Activated naive CD4-positive, alpha-beta T cell treated with anti-CD3 and anti-CD28 coated beads for 36 hours (primary cell): ENCODE data around the gene SLC45A2. TPM values are rescaled to one million over a fixed set of nuclear protein-coding genes. Genes with fewer than 3 reads are reported as not detected.
"Not testable (repeated sequence)": the region's sequence is repeated elsewhere in the genome, so short reads cannot be mapped to it uniquely, and the experiment has no call there.

Experiments used
- CTCF ChIA-PET: fragments of 350-600 bp; sonication (Branson Sonifier 250); formaldehyde crosslinking; loops from one replicate; lab custom pipeline; 2021; ENCODE audit warnings: antibody characterized with exemption; lab: Charles Lee
- DNase-seq: peaks from one replicate; pipeline ENCODE4 v3.0.0-alpha.2; 2020
- H3K27ac Mint-ChIP-seq: one replicate; pipeline ENCODE4 v1.8.0; 2021; ENCODE audit warnings: mild to moderate bottlenecking, mixed read lengths
- H3K27me3 Mint-ChIP-seq: one replicate; pipeline ENCODE4 v1.8.0; 2021; ENCODE audit warnings: low read depth, mixed read lengths
- H3K36me3 Mint-ChIP-seq: one replicate; pipeline ENCODE4 v1.8.0; 2021; ENCODE audit warnings: low read depth, mixed read lengths
- H3K4me1 Mint-ChIP-seq: one replicate; pipeline ENCODE4 v1.8.0; 2021; ENCODE audit warnings: low read depth, mixed read lengths
- H3K4me3 Mint-ChIP-seq: one replicate; pipeline ENCODE4 v1.8.0; 2021; ENCODE audit warnings: mild to moderate bottlenecking, moderate library complexity, mixed read lengths
- H3K9me3 Mint-ChIP-seq: one replicate; pipeline ENCODE4 v1.8.0; 2021; ENCODE audit warnings: mixed read lengths
- intact Hi-C: fragments of 100-400 bp; cut with micrococcal nuclease; formaldehyde crosslinking; loops from one replicate; pipeline ENCODE4 v1.15.1; 2023
- total RNA-seq, 2 experiments: library from RNA; stranded (reverse); gene quantifications; one replicate each; pipeline ENCODE4 v1.2.3, GENCODE V29; 2021

The SLC45A2 gene
- total RNA-seq: not detected

- intact Hi-C loops: no loop called here
- H3K27me3 Mint-ChIP-seq: no peaks in the 10 kb centered on the region
- H3K4me1 Mint-ChIP-seq: no peaks in the 10 kb centered on the region
- no peak within 1 kb of the TSS for H3K27ac Mint-ChIP-seq
- CTCF ChIA-PET: interaction anchor here (1.4 kb wide), 1 partner anchor 13 kb away, joined by 3 read pairs; no protein-coding TSS in a partner anchor
- H3K9me3 Mint-ChIP-seq: no peaks in the 10 kb centered on the region
- no peak for DNase-seq
- H3K36me3 Mint-ChIP-seq: peaks cover 10% of the 10 kb centered on the region
- H3K4me3 Mint-ChIP-seq: no peak within 1 kb of the TSS
Observed at GRCh38 chr5:33984671-33985124, at the start of gene SLC45A2. Gene SLC45A2, minus strand, starts transcription at chr5:33984693. Its CDS starts 110 bp downstream, at chr5:33984583.

GRCh38 chr5:34031966-34032365 lies 47.5 kb upstream of the SLC45A2 start:
- H3K9me3 Mint-ChIP-seq: no peaks in the 10 kb centered on the region
- H3K27me3 Mint-ChIP-seq: no peaks in the 10 kb centered on the region
- CTCF ChIA-PET: no interaction called here
- intact Hi-C loops: no loop called here
- H3K4me3 Mint-ChIP-seq: no peak overlapping the region
- no peaks in the 10 kb centered on the region for H3K4me1 Mint-ChIP-seq
- peaks cover 11% of the 10 kb centered on the region for H3K36me3 Mint-ChIP-seq
- no peak for DNase-seq
- no peak overlapping the region for H3K27ac Mint-ChIP-seq

- Mint-ChIP-seq H3K27ac (no peak overlapping the region), H3K9me3 (no peaks in the 10 kb centered on the region), H3K4me1 (no peaks in the 10 kb centered on the region), H3K36me3 (peaks cover 13% of the 10 kb centered on the region), H3K27me3 (no peaks in the 10 kb centered on the region), H3K4me3 (no peak overlapping the region)
- DNase-seq: no peak
- CTCF ChIA-PET: no interaction called here
- intact Hi-C loops: no loop called here
Observed at GRCh38 chr5:34031117-34031516, 46.6 kb upstream of the SLC45A2 start.

GRCh38 chr5:34030585-34030984 lies 46.1 kb upstream of the SLC45A2 start:
- H3K9me3 Mint-ChIP-seq, CTCF ChIA-PET, intact Hi-C loops, H3K4me3 Mint-ChIP-seq, H3K27me3 Mint-ChIP-seq, DNase-seq, H3K4me1 Mint-ChIP-seq, H3K27ac Mint-ChIP-seq: not testable (repeated sequence)
- peaks cover 12% of the 10 kb centered on the region for H3K36me3 Mint-ChIP-seq

- Mint-ChIP-seq H3K4me3 (no peak overlapping the region), H3K36me3 (peaks cover 12% of the 10 kb centered on the region), H3K4me1 (no peaks in the 10 kb centered on the region), H3K27me3 (no peaks in the 10 kb centered on the region), H3K9me3 (no peaks in the 10 kb centered on the region), H3K27ac (no peak overlapping the region)
- CTCF ChIA-PET: no interaction called here
- intact Hi-C loops: no loop called here
- no peak for DNase-seq
Observed at GRCh38 chr5:34030048-34030447, 45.6 kb upstream of the SLC45A2 start.

GRCh38 chr5:34028349-34028748 lies 43.9 kb upstream of the SLC45A2 start:
- no peak overlapping the region for H3K4me3 Mint-ChIP-seq
- peaks cover 9% of the 10 kb centered on the region for H3K36me3 Mint-ChIP-seq
- no peak overlapping the region for H3K27ac Mint-ChIP-seq
- no peak for DNase-seq
- no peaks in the 10 kb centered on the region for H3K27me3 Mint-ChIP-seq
- H3K4me1 Mint-ChIP-seq: peaks cover under 1% of the 10 kb centered on the region
- CTCF ChIA-PET: no interaction called here
- intact Hi-C loops: no loop called here
- H3K9me3 Mint-ChIP-seq: no peaks in the 10 kb centered on the region

- Mint-ChIP-seq H3K27ac (no peak overlapping the region), H3K9me3 (no peaks in the 10 kb centered on the region), H3K4me1 (peaks cover 18% of the 10 kb centered on the region), H3K36me3 (peaks cover 12% of the 10 kb centered on the region), H3K27me3 (no peaks in the 10 kb centered on the region), H3K4me3 (no peak overlapping the region)
- intact Hi-C loops: no loop called here
- CTCF ChIA-PET: no interaction called here
- no peak for DNase-seq
Observed at GRCh38 chr5:34026089-34026761, 41.7 kb upstream of the SLC45A2 start.

- Mint-ChIP-seq H3K9me3 (no peaks in the 10 kb centered on the region), H3K27me3 (no peaks in the 10 kb centered on the region), H3K4me3 (no peak overlapping the region), H3K27ac (peak overlapping the region; percentile 32), H3K4me1 (peaks cover 21% of the 10 kb centered on the region), H3K36me3 (peaks cover 19% of the 10 kb centered on the region)
- intact Hi-C loops: no loop called here
- DNase-seq: peak; percentile 58
- CTCF ChIA-PET: interaction anchor here (0.6 to 1.1 kb wide), 3 partner anchors 13 to 60 kb away, joined by 3 read pairs; no protein-coding TSS in a partner anchor
Observed at GRCh38 chr5:34022121-34022705, 37.7 kb upstream of the SLC45A2 start.

GRCh38 chr5:34021334-34021733 lies 36.8 kb upstream of the SLC45A2 start:
- Mint-ChIP-seq H3K27me3 (no peaks in the 10 kb centered on the region), H3K4me3 (no peak overlapping the region), H3K36me3 (peaks cover 19% of the 10 kb centered on the region), H3K4me1 (peaks cover 21% of the 10 kb centered on the region), H3K9me3 (no peaks in the 10 kb centered on the region), H3K27ac (peak overlapping the region; percentile 27)
- CTCF ChIA-PET: interaction anchor here (0.9 kb wide), 1 partner anchor 24 kb away, joined by 3 read pairs; no protein-coding TSS in a partner anchor
- DNase-seq: no peak
- intact Hi-C loops: no loop called here

GRCh38 chr5:34020726-34021125 lies 36.2 kb upstream of the SLC45A2 start:
- H3K27me3 Mint-ChIP-seq: no peaks in the 10 kb centered on the region
- no peak for DNase-seq
- H3K27ac Mint-ChIP-seq: no peak overlapping the region
- peaks cover 15% of the 10 kb centered on the region for H3K36me3 Mint-ChIP-seq
- intact Hi-C loops: no loop called here
- no peaks in the 10 kb centered on the region for H3K9me3 Mint-ChIP-seq
- CTCF ChIA-PET: interaction anchor here (0.9 kb wide), 1 partner anchor 24 kb away, joined by 3 read pairs; no protein-coding TSS in a partner anchor
- peaks cover 21% of the 10 kb centered on the region for H3K4me1 Mint-ChIP-seq
- no peak overlapping the region for H3K4me3 Mint-ChIP-seq

- H3K4me1 Mint-ChIP-seq: peaks cover 24% of the 10 kb centered on the region
- no peaks in the 10 kb centered on the region for H3K9me3 Mint-ChIP-seq
- H3K27ac Mint-ChIP-seq: no peak overlapping the region
- H3K36me3 Mint-ChIP-seq: peaks cover 12% of the 10 kb centered on the region
- CTCF ChIA-PET: interaction anchor here (1.0 kb wide), 1 partner anchor 20 kb away, joined by 4 read pairs; no protein-coding TSS in a partner anchor
- H3K27me3 Mint-ChIP-seq: no peaks in the 10 kb centered on the region
- no peak for DNase-seq
- intact Hi-C loops: no loop called here
- H3K4me3 Mint-ChIP-seq: no peak overlapping the region
Observed at GRCh38 chr5:34017254-34017653, 32.8 kb upstream of the SLC45A2 start.

- no peak for DNase-seq
- Mint-ChIP-seq H3K4me1 (peaks cover 19% of the 10 kb centered on the region), H3K4me3 (no peak overlapping the region), H3K27me3 (no peaks in the 10 kb centered on the region), H3K27ac (no peak overlapping the region), H3K36me3 (peaks cover 10% of the 10 kb centered on the region), H3K9me3 (no peaks in the 10 kb centered on the region)
- CTCF ChIA-PET: no interaction called here
- intact Hi-C loops: no loop called here
Observed at GRCh38 chr5:34016750-34017149, 32.3 kb upstream of the SLC45A2 start.

GRCh38 chr5:34016222-34016621 lies 31.7 kb upstream of the SLC45A2 start:
- CTCF ChIA-PET: no interaction called here
- Mint-ChIP-seq H3K36me3 (peaks cover 7% of the 10 kb centered on the region), H3K27ac (no peak overlapping the region), H3K4me1 (peaks cover 14% of the 10 kb centered on the region), H3K9me3 (no peaks in the 10 kb centered on the region), H3K27me3 (no peaks in the 10 kb centered on the region), H3K4me3 (no peak overlapping the region)
- DNase-seq: no peak
- intact Hi-C loops: no loop called here
